ENCODE measurements around the gene DNAJC8.

DNA sequence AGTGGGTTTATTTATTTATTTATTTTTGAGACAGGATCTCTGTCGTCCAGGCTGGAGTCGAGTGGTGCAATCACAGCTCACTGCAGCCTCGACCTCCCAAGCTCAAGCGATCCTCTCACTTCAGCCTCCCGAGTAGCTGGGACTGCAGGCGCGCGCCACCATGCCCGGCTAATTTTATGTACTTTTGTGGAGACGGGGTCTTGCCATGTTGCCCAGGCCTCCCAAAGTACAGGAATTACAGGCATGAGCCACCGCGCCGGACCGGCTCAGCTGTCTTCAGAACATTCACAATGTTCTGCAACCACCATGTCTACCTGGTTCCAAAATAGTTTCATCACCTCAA is 406 bp upstream of the DNAJC8 start:
- TF ChIP-seq, protein P1, sequence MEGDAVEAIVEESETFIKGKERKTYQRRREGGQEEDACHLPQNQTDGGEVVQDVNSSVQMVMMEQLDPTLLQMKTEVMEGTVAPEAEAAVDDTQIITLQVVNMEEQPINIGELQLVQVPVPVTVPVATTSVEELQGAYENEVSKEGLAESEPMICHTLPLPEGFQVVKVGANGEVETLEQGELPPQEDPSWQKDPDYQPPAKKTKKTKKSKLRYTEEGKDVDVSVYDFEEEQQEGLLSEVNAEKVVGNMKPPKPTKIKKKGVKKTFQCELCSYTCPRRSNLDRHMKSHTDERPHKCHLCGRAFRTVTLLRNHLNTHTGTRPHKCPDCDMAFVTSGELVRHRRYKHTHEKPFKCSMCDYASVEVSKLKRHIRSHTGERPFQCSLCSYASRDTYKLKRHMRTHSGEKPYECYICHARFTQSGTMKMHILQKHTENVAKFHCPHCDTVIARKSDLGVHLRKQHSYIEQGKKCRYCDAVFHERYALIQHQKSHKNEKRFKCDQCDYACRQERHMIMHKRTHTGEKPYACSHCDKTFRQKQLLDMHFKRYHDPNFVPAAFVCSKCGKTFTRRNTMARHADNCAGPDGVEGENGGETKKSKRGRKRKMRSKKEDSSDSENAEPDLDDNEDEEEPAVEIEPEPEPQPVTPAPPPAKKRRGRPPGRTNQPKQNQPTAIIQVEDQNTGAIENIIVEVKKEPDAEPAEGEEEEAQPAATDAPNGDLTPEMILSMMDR (IDR thresholded peaks at IDR 0.05; ENCODE audit: borderline replicate concordance, extremely low read depth, low read length, poor library complexity, severe bottlenecking) = no peak
- no peak for TF ChIP-seq EZH2 (IDR thresholded peaks at IDR 0.05; ENCODE audit: borderline replicate concordance, low read depth, low read length, severe bottlenecking)

All from DND-41 (cell line).